Hepatocyte (in vitro differentiated cells): ENCODE results near the gene ATG4B.

Experiments used
- CTCF ChIP-seq: fragments of 200-600 bp; sonication (generic); IDR thresholded peaks from 2 replicates; pipeline ENCODE4 v1.5.1; 2016; ENCODE audit warnings: antibody characterized with exemption, mild to moderate bottlenecking; ENCODE audit not compliant: poor library complexity
- EZH2 ChIP-seq: fragments of 200-600 bp; sonication (generic); IDR thresholded peaks from 2 replicates; pipeline ENCODE4 v1.6.1; 2016; ENCODE audit warnings: antibody characterized with exemption, mild to moderate bottlenecking, borderline replicate concordance
- EZH2phosphoT487 ChIP-seq: fragments of 200-600 bp; sonication (generic); IDR thresholded peaks from one replicate; pipeline ENCODE4 v1.6.1; 2018; ENCODE audit warnings: antibody characterized with exemption, mild to moderate bottlenecking, low read depth, moderate library complexity; ENCODE audit not compliant: unreplicated experiment, severe bottlenecking

- no peak for TF ChIP-seq EZH2
- no peak for TF ChIP-seq CTCF
- TF ChIP-seq EZH2phosphoT487 = no peak
Measured at GRCh38 chr2:241673797-241674725, 36.6 kb downstream of the ATG4B start.
